Breast epithelium (tissue), 4 donors: ENCODE data around the gene MEOX2. TPM values are rescaled to one million over a fixed set of nuclear protein-coding genes. Genes with fewer than 3 reads are reported as not detected.

Source experiments
- DNase-seq, 2 donors: peaks; one replicate each; pipeline ENCODE4 v3.0.0-alpha.2; 2019; ENCODE audit warnings: low spot score in 2 of 2
- H3K27ac ChIP-seq, 2 donors: fragments of 200-600 bp; sonication (generic) in 1 of 2; one replicate each; pipeline ENCODE4 v1.5.1; 2016 to 2019; ENCODE audit warnings: mild to moderate bottlenecking in 1 of 2
- H3K27me3 ChIP-seq, 2 donors: fragments of 200-600 bp; sonication (generic) in 1 of 2; one replicate each; pipeline versions ENCODE4 v1.5.1 to v1.6.0; 2017 to 2019; ENCODE audit warnings: control low read depth in 1 of 2, mild to moderate bottlenecking in 1 of 2
- H3K36me3 ChIP-seq: fragments of 200-600 bp; one replicate; pipeline ENCODE4 v1.5.1; 2019
- H3K4me1 ChIP-seq, 2 donors: fragments of 200-600 bp; sonication (generic); one replicate each; pipeline ENCODE4 v1.5.1; 2016 to 2019; ENCODE audit warnings: control low read depth in 1 of 2
- H3K4me3 ChIP-seq, 3 donors: fragments of 200-600 bp; sonication (generic); 1 replicate in 2 of 3; 2 replicates in 1 of 3; pipeline ENCODE4 v1.5.1; 2016 to 2019; ENCODE audit warnings: mild to moderate bottlenecking in 3 of 3, moderate library complexity in 2 of 3
- H3K9me3 ChIP-seq, 2 donors: fragments of 200-600 bp; sonication (generic) in 1 of 2; one replicate each; pipeline ENCODE4 v1.5.1; 2016 to 2019; ENCODE audit warnings: control low read depth in 1 of 2
- CTCF ChIP-seq, 3 donors: fragments of 450-650 bp; IDR thresholded peaks; one replicate each; pipeline ENCODE4 v1.5.1; 2016 to 2017; ENCODE audit warnings: antibody characterized with exemption in 3 of 3, mild to moderate bottlenecking in 3 of 3, moderate library complexity in 3 of 3
- POLR2A ChIP-seq: fragments of 450-650 bp; IDR thresholded peaks from one replicate; pipeline ENCODE4 v1.6.1; 2016; ENCODE audit warnings: antibody characterized with exemption, mild to moderate bottlenecking, moderate library complexity
- POLR2AphosphoS5 ChIP-seq, 3 donors: sonication (generic); formaldehyde crosslinking; IDR thresholded peaks; one replicate each; pipeline ENCODE4 v1.6.1; 2017; ENCODE audit warnings: antibody characterized with exemption in 3 of 3
- intact Hi-C: fragments of 100-400 bp; cut with DNase I; formaldehyde crosslinking; loops from one replicate; pipeline ENCODE4 v1.15.1; 2023; ENCODE audit warnings: low total_unique reads
- total RNA-seq, 3 donors: library from RNA; depleted of rRNA; stranded (reverse); fragments of >200 nt; gene quantifications; one replicate each; pipeline ENCODE4 v1.1.0, GENCODE V29; 2016

The MEOX2 gene
- total RNA-seq, 3 donors from 2014 or later, result 6.4 to 19.7 (median 14.2) TPM

DNA sequence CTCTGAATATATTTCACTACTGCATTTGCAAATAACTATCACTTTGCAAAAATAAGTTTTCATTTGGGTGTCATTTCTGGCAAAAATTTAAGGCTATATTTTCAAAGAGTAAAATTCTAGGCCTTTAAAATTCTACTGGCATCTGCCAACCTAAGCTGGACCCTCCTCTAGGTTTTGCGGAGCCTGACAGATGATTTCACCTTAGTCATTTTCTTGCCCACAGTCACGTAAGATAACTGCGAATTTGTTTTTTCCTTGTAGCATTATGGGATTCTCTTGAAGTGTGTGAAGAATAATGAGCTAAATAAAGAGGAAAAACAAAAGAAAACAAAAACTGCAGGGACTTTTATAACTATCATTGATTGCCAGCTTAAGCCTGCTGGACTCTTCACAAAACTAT is 7.8 kb downstream of the MEOX2 start:
- H3K4me3 ChIP-seq, result peak overlapping the region in 2 of 3 donors; percentile 12 to 17
- no peaks in the 10 kb centered on the region for H3K36me3 ChIP-seq
- intact Hi-C loops, result no loop called here
- no peaks in the 10 kb centered on the region for H3K4me1 ChIP-seq
- DNase-seq, result no peak
- TF ChIP-seq POLR2AphosphoS5 (IDR thresholded peaks at IDR 0.05), result no peak
- no peak for TF ChIP-seq CTCF (IDR thresholded peaks at IDR 0.05)
- TF ChIP-seq POLR2A, result no peak
- peaks cover 0 to 10% of the 10 kb centered on the region in 2 donors for H3K27me3 ChIP-seq
- H3K27ac ChIP-seq, result no peak overlapping the region
- no peaks in the 10 kb centered on the region for H3K9me3 ChIP-seq

DNA sequence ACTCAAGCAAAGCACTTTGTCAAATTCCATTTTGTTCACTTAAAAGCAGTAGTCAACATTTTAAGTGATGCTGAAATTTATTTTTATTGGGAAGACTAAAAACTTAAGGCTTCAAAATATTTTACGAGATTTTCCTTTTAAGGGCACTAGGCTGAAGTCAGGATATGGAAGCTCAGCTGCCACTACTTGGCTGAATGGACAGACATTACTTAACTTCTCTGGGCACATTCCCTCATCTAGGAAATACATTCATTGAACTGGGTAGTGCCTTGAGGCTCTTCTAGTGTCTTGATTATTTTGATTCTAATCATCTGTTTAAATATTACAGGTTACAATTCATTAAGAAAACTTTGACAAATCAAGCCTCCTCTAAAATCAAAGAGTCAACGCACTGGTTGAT is 11.1 kb downstream of the MEOX2 start:
- H3K9me3 ChIP-seq, result no peaks in the 10 kb centered on the region
- no peaks in the 10 kb centered on the region for H3K4me1 ChIP-seq
- no peaks in the 10 kb centered on the region for H3K36me3 ChIP-seq
- DNase-seq, result no peak
- no peak for TF ChIP-seq POLR2AphosphoS5 (IDR thresholded peaks at IDR 0.05)
- TF ChIP-seq CTCF (IDR thresholded peaks at IDR 0.05), result no peak
- TF ChIP-seq POLR2A, result no peak
- no peak overlapping the region for H3K27ac ChIP-seq
- H3K4me3 ChIP-seq, result no peak overlapping the region
- intact Hi-C loops, result no loop called here
- no peaks in the 10 kb centered on the region for H3K27me3 ChIP-seq

- intact Hi-C loops, result no loop called here
- H3K27ac ChIP-seq, result no peak overlapping the region
- no peak overlapping the region for H3K4me3 ChIP-seq
- no peaks in the 10 kb centered on the region for H3K9me3 ChIP-seq
- no peak for DNase-seq
- H3K27me3 ChIP-seq, result no peaks in the 10 kb centered on the region
- H3K36me3 ChIP-seq, result no peaks in the 10 kb centered on the region
- H3K4me1 ChIP-seq, result no peaks in the 10 kb centered on the region
- TF ChIP-seq POLR2AphosphoS5 (IDR thresholded peaks at IDR 0.05) (no peak), CTCF (IDR thresholded peaks at IDR 0.05) (no peak), POLR2A (no peak)
Measured at GRCh38 chr7:15674586-15674985, 11.9 kb downstream of the MEOX2 start.

- TF ChIP-seq POLR2A (no peak), CTCF (IDR thresholded peaks at IDR 0.05) (no peak), POLR2AphosphoS5 (IDR thresholded peaks at IDR 0.05) (no peak)
- no peaks in the 10 kb centered on the region for H3K9me3 ChIP-seq
- H3K27ac ChIP-seq, result no peak overlapping the region
- H3K27me3 ChIP-seq, result no peaks in the 10 kb centered on the region
- no peak for DNase-seq
- H3K36me3 ChIP-seq, result no peaks in the 10 kb centered on the region
- no peak overlapping the region for H3K4me3 ChIP-seq
- no peaks in the 10 kb centered on the region for H3K4me1 ChIP-seq
- intact Hi-C loops, result no loop called here
Measured at GRCh38 chr7:15669443-15670090, 16.9 kb downstream of the MEOX2 start.

DNA sequence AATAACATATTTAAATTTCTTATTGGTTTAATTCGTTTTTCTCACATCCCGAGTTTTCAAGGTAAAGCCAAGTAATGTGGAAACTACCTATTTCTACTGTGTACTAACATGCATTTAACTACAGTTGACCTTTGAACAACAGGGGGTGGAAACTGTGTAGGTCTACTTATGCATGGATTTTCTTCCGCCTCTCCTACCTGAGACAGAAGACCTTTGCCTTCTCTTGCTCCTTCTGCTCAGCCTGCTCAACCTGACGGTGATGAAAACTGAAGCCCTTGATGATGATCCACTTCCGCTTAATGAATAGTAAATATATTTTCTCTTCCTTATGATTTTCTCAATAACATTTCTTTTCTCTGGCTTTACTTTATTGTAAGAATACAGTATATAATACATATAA is 18.5 kb downstream of the MEOX2 start:
- DNase-seq, result no peak
- no peak overlapping the region for H3K4me3 ChIP-seq
- TF ChIP-seq CTCF (IDR thresholded peaks at IDR 0.05), result no peak
- TF ChIP-seq POLR2AphosphoS5 (IDR thresholded peaks at IDR 0.05), result no peak
- no peak for TF ChIP-seq POLR2A
- H3K27ac ChIP-seq, result no peak overlapping the region
- no peaks in the 10 kb centered on the region for H3K9me3 ChIP-seq
- no peaks in the 10 kb centered on the region for H3K36me3 ChIP-seq
- H3K27me3 ChIP-seq, result no peaks in the 10 kb centered on the region
- intact Hi-C loops, result no loop called here
- H3K4me1 ChIP-seq, result no peaks in the 10 kb centered on the region
